ENCODE measurements around the gene RAP1A.
A peak's percentile ranks its signal among the peaks of the same experiment; 100 is the strongest.

Gene RAP1A

GRCh38 chr1:111615870-111616715 lies 3.5 kb upstream of the RAP1A start:
- no peaks in the 10 kb centered on the region for H3K27me3 ChIP-seq (ENCODE audit: insufficient read depth, low read depth, severe bottlenecking)
- no peak for DNase-seq
- no peak overlapping the region for H3K27ac ChIP-seq
- no peak overlapping the region for H3K4me3 ChIP-seq (ENCODE audit: low read depth, low read length)
- H3K36me3 ChIP-seq = no peaks in the 10 kb centered on the region
- H3K9me3 ChIP-seq (ENCODE audit: severe bottlenecking) = no peaks in the 10 kb centered on the region
- TF ChIP-seq CTCF (IDR thresholded peaks at IDR 0.05; ENCODE audit: low read depth, low read length) = no peak

- no peak overlapping the region for H3K4me3 ChIP-seq (ENCODE audit: low read depth, low read length)
- H3K27ac ChIP-seq = no peak overlapping the region
- DNase-seq = no peak
- no peaks in the 10 kb centered on the region for H3K36me3 ChIP-seq
- no peak for TF ChIP-seq CTCF (IDR thresholded peaks at IDR 0.05; ENCODE audit: low read depth, low read length)
- H3K27me3 ChIP-seq (ENCODE audit: insufficient read depth, low read depth, severe bottlenecking) = no peaks in the 10 kb centered on the region
- no peaks in the 10 kb centered on the region for H3K9me3 ChIP-seq (ENCODE audit: severe bottlenecking)
Measured at GRCh38 chr1:111618081-111618480, 1.5 kb upstream of the RAP1A start.

GRCh38 chr1:111618961-111619634 lies 491 bp upstream of the RAP1A start:
- no peak for DNase-seq

GRCh38 chr1:111620441-111620971 lies 917 bp downstream of the RAP1A start:
- H3K27ac ChIP-seq = peak overlapping the region; percentile 85
- H3K27me3 ChIP-seq (ENCODE audit: insufficient read depth, low read depth, severe bottlenecking) = no peaks in the 10 kb centered on the region
- peak overlapping the region; percentile 56 for H3K4me3 ChIP-seq (ENCODE audit: low read depth, low read length)
- no peaks in the 10 kb centered on the region for H3K36me3 ChIP-seq
- no peak for DNase-seq
- H3K9me3 ChIP-seq (ENCODE audit: severe bottlenecking) = no peaks in the 10 kb centered on the region
- no peak for TF ChIP-seq CTCF (IDR thresholded peaks at IDR 0.05; ENCODE audit: low read depth, low read length)

More at GRCh38 chr1:111618961-111619634, 491 bp upstream of the RAP1A start:
- H3K27ac ChIP-seq = peak overlapping the region; percentile 52
- peak overlapping the region; percentile 56 for H3K4me3 ChIP-seq (ENCODE audit: low read depth, low read length)
- no peaks in the 10 kb centered on the region for H3K27me3 ChIP-seq (ENCODE audit: insufficient read depth, low read depth, severe bottlenecking)
- H3K9me3 ChIP-seq (ENCODE audit: severe bottlenecking) = no peaks in the 10 kb centered on the region
- no peak for TF ChIP-seq CTCF (IDR thresholded peaks at IDR 0.05; ENCODE audit: low read depth, low read length)
- no peaks in the 10 kb centered on the region for H3K36me3 ChIP-seq

- no peaks in the 10 kb centered on the region for H3K27me3 ChIP-seq (ENCODE audit: insufficient read depth, low read depth, severe bottlenecking)
- no peak overlapping the region; the same call in 1 of the 2 replicates for H3K27ac ChIP-seq
- H3K36me3 ChIP-seq = no peaks in the 10 kb centered on the region
- H3K9me3 ChIP-seq (ENCODE audit: severe bottlenecking) = no peaks in the 10 kb centered on the region
- no peak for TF ChIP-seq CTCF (IDR thresholded peaks at IDR 0.05; ENCODE audit: low read depth, low read length)
- H3K4me3 ChIP-seq (ENCODE audit: low read depth, low read length) = peak overlapping the region; percentile 56
- DNase-seq = no peak
Measured at GRCh38 chr1:111621050-111621449, 1.5 kb downstream of the RAP1A start.
